Measurements from ENCODE around the gene CD79B.
"Not testable (repeated sequence)": the region's sequence is repeated elsewhere in the genome, so short reads cannot be mapped to it uniquely, and the experiment has no call there.

Gene CD79B

DNA sequence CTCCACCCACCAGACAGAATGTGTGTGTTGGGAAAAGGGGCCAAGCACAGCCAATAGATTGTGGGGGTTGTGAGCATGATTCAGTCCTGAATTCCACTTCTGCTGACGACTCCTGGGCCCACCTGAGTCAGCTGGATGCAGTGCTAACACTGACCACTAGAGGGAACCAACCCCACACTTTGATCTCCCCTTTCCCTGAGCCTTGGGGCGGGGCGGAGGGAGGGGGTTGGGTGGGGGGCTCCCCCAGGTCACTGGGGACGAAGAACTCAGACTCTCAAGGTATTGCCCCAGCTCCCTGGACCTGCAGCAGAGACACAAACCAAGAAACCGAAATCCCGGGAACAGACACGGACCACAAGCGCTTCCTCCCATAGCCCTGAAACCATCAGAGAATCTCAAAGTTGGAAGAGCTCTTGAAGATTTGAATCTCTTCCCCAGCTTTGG, 20.5 kb downstream of the CD79B start:
- DNase-seq, result peak in 15 of 51 donors; percentile 2 to 22 (median 8)

DNA sequence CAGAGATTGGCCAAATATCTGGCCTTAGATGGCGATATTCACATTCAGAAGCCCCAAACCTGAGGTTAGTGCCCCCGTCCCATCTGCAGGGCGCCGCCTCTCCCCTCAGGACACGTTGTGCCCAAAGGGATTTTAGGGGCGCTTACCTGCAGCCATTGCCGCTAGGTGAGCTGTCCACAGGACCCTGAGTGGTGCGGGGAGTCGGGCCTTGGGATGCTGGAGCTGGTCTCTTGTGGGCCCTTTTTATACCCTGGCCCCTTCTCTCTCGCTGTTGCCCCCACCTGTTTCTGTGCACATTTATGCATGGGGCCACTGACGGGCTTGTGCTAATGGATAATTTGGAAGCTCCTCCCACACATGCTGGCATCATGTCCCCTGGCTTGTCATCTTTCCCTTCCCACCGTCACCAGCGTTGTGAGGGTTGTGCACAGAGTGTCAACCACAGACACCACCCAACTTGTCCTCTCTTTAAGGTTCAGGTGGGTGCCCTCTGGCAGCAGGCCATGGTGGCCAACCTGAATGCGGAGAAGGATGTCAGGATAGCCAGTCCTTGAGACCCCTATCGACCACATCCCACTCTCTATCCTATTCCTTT, 21.0 kb downstream of the CD79B start, which contains the start of gene CSHL1:
Gene CSHL1 (minus strand): TSS at position 218 of the 595 bp plus-strand sequence. CDS start 62 bp downstream, at position 156.
- no peak for DNase-seq

DNA sequence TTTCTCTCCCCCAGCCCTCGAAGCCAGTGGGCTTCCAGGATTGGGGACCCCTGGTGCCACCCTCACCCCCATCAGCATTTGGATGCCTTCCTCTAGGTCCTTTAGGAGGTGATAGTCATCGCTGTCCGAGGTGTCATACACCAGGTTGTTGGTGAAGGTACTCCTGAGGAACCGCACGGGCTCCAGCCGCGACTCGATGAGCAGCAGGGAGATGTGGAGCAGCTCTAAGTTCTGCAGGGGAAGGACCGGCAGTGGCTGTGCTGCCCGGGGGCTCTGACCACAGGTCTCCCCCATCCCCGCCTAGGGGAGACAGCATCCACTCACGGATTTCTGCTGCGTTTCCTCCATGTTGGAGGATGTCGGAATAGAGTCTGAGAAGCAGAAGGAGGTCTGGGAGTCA, 22.0 kb downstream of the CD79B start:
- no peak for DNase-seq

DNA sequence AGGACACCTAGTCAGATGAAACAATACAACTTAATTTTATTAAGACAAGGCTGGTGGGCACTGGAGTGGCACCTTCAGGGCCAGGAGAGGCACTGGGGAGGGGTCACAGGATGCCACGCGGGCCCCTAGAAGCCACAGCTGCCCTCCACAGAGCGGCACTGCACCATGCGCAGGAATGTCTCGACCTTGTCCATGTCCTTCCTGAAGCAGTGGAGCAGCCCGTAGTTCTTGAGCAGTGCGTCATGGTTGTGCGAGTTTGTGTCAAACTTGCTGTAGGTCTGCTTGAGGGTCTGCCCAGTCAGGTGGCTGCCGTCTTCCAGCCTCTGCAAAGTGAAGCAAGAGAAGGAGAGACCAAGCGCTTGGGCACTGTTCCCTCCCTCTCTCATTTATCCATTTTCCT, 22.5 kb downstream of the CD79B start:
- not testable (repeated sequence) for DNase-seq

DNA sequence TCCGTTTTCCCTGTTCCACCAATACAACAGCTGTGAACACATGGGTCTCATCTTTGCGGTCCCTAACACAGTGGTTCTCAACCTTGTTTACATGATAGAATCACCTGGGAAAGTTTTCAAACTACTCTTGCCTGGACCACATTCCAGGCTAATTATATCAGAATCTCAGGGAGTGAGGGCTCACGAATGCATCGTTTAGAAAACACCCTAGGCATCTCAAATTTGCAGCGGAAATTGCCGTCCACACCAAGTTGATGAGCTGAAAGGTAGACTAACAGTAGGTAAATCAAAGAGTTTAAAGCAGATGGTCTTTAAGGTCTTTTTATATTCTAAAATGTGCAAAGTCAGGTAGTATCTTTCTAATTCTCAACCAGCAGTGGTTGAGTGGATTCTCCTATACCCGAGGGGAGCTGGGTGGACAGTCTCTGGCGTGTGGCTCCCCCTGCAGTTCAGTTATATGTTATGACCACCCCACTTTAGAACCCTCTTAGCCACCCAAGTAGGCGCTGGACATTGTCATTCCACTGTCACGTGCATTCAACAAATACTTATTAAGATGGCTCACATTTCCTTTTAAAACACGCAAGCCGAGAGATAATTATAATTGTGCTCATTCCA, 24.9 kb downstream of the CD79B start:
- not testable (repeated sequence) for DNase-seq

DNA sequence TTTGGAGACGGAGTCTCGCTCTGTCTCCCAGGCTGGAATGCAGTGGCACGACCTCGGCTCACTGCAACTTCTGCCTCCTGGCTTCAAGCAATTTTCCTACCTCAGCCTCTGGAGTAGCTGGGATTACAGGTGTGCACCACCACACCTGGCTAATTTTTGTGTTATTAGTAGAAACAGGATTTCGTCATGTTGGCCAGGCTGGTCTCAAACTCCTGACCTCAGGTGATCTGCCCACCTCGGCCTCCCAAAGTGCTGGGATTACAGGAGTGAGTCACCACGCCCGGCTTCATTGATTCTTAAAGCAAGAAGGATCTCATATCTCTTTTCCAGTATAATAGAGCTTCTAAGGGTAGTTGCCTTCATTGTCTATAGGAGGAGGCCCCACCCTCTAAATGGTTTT, 27.3 kb downstream of the CD79B start:
- not testable (repeated sequence) for DNase-seq

DNA sequence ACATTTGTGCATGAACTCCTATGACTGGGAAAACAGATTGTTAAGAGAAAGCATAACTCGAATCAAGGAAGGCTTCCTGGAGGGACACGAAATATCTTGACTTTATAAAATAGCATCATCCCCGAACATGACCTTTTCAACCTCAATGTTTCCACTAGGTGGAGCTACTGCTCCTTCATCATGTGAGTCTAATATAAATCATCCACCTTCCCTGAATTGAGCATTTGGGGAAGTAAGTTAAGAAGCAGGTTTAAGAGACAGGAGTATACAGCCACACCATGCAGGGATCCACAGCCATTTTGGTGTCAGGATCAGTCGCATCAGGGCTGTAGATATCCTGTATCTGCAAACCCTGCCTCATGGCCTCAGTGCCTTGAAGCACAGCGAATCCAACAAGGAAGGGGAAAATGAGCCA, 28.3 kb downstream of the CD79B start:
- not testable (repeated sequence) for DNase-seq

DNA sequence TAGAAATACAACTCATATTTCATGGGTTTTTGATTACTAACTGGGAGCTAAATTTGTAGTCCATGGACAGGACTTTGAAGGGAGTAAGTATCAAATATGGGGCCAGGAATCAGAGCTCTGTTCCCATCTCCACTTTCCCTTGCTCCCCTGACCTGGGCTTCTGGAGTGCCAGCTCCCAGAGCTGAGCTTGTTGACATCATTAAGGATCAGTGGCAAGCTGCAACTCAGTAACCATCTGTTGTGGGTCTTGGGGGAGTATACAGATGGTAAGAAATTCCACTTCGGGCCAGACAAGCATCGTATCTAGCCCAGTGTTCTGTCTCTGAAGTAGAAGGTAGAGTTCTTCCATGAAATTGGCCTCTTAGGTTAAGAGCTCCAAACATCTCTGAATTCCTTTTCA, 30.2 kb downstream of the CD79B start:
- not testable (repeated sequence) for DNase-seq

DNA sequence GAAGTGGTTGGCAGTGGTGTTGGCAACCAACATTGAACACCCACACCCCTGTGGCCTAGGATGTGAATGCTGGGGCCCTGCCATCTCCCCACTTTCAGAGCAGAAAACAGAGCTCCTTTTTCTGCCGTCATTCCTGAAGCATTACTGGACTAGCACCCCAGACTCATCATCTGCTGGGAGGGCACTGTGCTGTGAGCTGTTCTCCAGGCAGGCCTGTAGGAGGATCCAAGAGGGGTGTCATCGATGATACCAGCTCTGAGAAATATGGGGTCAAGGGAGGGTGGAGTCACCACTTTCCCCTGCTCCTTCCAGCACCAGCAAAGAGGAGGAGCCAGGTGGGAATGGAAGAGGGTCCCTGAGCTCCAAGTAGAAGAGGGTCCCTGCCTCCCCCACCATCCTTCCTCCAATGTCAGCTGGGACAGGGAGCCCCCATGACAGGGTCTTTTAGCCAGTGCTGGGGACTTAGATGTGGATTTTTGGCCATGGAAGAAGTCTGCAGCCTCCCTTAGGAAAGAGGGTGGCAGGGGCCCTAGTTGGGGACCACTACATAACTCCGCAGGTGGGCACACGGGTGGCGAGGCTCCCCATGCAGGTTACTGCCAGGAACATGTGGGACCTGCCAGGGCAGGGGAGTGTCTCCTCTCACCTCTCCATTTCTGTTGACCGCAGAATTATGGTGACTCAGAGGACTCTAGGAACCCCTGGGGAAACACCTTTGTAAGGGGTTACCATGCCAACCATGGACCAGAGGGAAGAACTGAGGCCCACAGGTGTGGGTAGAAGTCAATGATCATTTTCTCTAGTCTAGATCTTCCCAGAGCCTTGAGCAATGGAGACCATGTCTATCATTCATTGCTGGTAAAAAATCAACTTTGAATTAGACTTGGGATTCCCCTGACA, 33.0 kb downstream of the CD79B start:
- not testable (repeated sequence) for DNase-seq

DNA sequence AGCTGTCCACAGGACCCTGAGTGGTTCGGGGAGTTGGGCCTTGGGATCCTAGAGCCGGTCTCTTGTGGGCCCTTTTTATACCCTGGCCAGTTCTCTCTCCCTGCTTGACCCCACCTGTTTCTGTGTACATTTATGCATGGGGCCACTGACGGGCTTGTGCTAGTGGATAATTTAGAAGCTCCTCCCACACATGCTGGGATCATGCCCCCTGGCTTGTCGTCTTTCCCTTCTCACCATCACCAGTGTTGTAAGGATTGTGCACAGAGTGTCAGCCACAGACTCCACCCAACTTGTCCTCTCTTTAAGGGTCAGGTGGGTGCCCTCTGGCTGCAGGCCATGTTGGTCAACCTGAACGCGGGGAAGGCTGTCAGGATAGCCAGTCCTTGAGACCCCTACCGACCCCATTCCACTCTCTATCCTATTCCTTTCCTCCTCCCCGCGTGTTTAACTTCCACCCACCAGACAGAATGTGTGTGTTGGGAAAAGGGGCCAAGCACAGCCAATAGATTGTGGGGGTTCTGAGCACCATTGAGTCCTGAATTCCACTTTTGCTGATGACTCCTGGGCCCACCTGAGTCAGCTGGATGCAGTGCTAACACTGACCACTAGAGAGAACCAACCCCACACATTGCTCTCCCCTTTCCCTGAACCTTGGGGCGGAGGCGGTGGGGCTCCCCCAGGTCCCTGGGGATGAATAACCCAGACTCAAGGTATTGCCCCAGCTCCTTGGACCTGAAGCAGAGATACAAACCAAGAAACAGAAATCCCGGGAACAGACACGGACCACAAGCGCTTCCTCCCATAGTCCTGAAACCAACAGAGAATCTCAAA, 35.4 kb downstream of the CD79B start, which contains the start of gene CSH1:
Gene CSH1 (minus strand): TSS at position 51 of the 831 bp plus-strand sequence. CDS start 63 bp downstream, outside the sequence.
- not testable (repeated sequence) for DNase-seq

DNA sequence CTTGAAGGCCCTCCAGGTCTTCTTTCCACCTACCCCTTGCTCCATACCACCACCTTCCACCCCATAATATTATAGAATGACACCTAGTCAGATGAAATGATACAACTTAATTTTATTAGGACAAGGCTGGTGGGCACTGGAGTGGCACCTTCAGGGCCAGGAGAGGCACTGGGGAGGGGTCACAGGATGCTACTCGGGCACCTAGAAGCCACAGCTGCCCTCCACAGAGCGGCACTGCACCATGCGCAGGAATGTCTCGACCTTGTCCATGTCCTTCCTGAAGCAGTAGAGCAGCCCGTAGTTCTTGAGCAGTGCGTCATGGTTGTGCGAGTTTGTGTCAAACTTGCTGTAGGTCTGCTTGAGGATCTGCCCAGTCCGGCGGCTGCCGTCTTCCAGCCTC, 37.3 kb downstream of the CD79B start:
- not testable (repeated sequence) for DNase-seq

DNA sequence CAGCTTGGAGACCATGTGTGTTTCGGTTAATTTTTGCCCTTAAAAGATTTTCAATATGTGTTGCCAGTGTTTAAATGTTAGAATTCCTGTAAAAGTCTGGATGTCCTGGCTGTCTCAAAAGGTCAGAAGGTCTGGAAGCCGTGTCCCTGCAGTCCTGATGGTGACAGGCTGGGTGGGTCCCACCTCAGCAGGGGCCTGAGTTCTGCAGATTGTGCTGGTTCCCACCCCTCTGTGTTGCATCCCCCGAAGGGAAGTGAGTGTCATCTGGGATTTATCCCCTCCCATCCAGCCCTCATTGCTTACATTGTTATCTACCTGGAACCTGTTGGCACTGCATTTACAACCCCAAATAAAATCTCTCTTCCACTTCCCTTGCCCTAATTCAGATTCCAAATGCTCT, 38.1 kb downstream of the CD79B start:
- not testable (repeated sequence) for DNase-seq

DNA sequence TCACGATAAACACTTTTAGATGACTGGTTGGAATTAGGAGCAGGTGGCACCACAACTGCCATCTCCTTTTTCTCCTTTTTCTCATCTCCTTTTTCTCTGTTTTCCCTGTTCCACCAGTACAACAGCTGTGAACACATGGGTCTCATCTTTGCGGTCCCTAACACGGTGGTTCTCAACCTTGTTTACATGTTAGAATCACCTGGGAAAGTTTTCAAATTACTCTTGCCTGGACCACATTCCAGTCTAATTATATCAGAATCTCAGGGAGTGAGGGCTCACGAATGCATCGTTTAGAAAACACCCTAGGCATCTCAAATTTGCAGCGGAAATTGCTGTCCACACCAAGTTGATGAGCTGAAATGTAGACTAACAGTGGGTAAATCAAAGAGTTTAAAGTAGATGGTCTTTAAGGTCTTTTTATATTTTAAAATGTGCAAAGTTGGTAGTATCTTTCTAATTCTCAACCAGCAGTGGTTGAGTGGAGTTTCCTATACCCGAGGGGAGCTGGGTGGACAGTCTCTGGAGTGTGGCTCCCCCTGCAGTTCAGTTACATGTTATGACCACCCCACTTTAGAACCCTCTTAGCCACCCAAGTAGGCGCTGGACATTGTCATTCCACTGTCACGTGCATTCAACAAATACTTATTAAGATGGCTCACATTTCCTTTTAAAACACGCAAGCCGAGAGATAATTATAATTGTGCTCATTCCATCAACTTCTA, 39.7 kb downstream of the CD79B start:
- DNase-seq, result not testable (repeated sequence)

DNA sequence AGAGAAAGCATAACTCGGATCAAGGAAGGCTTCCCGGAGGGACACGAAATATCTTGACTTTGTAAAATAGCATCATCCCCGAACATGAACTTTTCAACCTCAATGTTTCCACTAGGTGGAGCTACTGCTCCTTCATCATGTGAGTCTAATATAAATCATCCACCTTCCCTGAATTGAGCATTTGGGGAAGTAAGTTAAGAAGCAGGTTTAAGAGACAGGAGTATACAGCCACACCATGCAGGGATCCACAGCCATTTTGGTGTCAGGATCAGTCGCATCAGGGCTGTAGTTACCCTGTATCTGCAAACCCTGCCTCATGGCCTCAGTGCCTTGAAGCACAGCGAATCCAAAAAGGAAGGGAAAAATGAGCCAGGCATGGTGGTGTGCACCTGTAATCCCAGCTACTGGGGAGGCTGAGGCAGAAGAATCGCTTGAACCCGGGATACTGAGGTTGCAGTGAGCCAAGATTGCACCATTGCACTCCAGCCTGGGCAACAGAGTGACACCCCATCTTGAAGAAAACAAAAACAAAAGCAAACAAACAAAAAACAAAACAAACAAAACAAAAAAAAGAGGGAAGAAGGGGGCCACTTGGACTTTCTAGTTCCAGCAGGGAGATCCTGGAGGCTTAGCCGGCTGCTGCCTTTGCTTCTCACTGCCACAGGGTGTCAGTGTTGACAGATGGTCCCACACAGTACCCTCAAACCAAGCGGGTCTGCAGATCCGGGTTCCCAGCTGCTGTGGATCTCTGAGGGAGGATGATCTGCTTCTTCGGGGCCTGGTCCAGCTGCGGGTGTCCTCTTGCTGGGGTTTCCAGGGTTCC, 42.9 kb downstream of the CD79B start:
- peak in 20 of 51 donors; percentile 2 to 46 (median 14) for DNase-seq

DNA sequence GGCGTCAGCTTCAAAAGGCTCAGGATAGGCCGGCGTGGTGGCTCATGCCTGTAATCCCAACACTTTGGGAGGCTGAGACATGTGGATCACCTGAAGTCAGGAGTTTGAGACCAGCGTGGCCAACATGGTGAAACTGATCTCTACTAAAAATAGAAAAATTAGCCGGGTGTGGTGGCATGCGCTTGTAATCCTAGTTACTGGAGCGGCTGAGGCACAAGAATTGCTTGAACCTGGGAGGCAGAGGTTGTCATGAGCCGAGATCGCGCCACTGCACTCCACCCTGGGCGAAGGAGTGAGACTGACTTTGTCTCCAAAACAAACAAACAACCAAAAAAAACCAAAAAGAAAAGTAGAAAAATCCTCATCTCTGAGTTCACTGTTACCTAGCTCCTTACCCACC, 47.0 kb downstream of the CD79B start:
- not testable (repeated sequence) for DNase-seq

DNA sequence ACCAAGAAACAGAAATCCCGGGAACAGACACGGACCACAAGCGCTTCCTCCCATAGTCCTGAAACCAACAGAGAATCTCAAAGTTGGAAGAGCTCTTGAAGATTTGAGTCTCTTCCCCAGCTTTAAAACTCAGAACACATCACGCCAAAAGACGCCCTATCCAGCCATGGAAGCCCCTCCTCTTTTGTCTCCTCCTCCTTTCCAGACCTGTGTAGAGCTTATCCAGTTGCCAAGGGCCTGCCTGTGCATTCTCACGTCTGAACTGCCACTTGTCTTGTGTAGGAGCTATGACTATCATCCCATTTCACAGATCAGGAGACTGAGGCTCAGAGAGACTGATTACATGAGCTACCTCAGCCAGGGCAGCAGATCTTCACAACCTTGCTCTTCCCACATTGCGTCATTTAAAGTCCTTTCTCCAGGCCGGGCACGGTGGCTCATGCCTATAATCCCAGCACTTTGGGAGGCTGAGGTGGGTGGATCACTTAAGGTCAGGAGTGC, 49.5 kb downstream of the CD79B start:
- not testable (repeated sequence) for DNase-seq

DNA sequence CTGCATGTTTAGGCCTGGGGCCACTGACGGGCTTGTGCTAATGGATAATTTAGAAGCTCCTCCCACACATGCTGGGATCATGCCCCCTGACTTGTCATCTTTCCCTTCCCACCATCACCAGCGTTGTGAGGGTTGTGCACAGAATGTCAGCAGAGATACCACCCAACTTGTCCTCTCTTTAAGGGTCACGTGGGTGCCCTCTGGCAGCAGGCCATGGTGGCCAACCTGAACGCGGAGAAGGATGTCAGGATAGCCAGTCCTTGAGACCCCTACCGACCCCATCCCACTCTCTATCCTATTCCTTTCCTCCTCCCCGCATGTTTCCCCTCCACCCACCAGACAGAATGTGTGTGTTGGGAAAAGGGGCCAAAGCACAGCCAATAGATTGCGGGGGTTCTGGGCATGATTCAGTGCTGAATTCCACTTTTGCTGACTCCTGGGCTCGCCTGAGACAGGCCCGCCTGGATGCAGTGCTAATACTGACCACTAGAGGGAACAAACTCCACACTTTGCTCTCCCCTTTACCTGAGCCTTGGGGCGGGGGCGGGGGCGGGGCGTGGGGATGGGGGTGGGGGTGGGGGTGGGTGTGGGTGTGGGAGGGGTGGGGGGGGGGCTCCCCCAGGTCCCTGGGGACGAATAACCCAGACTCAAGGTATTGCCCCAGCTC, 50.1 kb downstream of the CD79B start, which contains the start of gene GH2:
Gene GH2 (minus strand): TSS at position 10 of the 667 bp plus-strand sequence. CDS start 143 bp downstream, outside the sequence.
- DNase-seq, result peak in 2 of 51 donors; percentile 3 to 24

DNA sequence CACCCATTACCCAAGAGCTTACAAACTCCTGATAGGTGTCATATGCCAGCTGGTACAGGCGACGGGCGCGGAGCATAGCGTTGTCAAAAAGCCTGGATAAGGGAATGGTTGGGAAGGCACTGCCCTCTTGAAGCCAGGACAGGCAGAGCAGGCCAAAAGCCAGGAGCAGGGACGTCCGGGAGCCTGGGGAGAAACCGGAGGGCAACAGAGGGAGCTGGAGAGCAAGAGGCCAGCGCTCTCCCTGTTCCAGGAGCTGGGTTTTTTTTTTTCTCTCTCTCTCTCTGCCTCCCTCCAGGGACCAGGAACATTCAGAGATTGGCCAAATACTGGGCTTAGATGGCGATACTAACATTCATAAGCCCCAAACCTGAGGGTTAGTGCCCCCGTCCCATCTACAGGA, 50.8 kb downstream of the CD79B start:
- not testable (repeated sequence) for DNase-seq

All from hypothalamus (tissue), 51 donors.